NB4 (cell line): ENCODE data around the gene GAS1.

ENCODE experiments used
- DNase-seq: peaks from one replicate; pipeline ENCODE4 v3.0.0; 2010; ENCODE audit warnings: low read depth
- H3K4me3 ChIP-seq: one replicate; pipeline ENCODE4 v1.5.1; 2011; ENCODE audit warnings: mild to moderate bottlenecking, low read depth, low read length, moderate library complexity
- MAX ChIP-seq: IDR thresholded peaks from 2 replicates; pipeline ENCODE4 v1.6.1; 2011; ENCODE audit warnings: low read depth, low read length
- MYC ChIP-seq: IDR thresholded peaks from 2 replicates; pipeline ENCODE4 v1.6.1; 2011; ENCODE audit warnings: low read depth, low read length
- POLR2A ChIP-seq: IDR thresholded peaks from 2 replicates; pipeline ENCODE4 v1.6.1; 2011; ENCODE audit warnings: mild to moderate bottlenecking; ENCODE audit not compliant: insufficient read length; ENCODE audit errors: extremely low read depth
- TF ChIP-seq, protein P1 (sequence below): IDR thresholded peaks from one replicate; pipeline ENCODE4 v1.5.1; 2012; ENCODE audit warnings: low read depth, low read length

The GAS1 gene

GRCh38 chr9:86942281-86943200, 4.8 kb downstream of the GAS1 start:
- H3K4me3 ChIP-seq = no peak overlapping the region
- TF ChIP-seq MYC = no peak
- TF ChIP-seq POLR2A = no peak
- TF ChIP-seq, protein P1, sequence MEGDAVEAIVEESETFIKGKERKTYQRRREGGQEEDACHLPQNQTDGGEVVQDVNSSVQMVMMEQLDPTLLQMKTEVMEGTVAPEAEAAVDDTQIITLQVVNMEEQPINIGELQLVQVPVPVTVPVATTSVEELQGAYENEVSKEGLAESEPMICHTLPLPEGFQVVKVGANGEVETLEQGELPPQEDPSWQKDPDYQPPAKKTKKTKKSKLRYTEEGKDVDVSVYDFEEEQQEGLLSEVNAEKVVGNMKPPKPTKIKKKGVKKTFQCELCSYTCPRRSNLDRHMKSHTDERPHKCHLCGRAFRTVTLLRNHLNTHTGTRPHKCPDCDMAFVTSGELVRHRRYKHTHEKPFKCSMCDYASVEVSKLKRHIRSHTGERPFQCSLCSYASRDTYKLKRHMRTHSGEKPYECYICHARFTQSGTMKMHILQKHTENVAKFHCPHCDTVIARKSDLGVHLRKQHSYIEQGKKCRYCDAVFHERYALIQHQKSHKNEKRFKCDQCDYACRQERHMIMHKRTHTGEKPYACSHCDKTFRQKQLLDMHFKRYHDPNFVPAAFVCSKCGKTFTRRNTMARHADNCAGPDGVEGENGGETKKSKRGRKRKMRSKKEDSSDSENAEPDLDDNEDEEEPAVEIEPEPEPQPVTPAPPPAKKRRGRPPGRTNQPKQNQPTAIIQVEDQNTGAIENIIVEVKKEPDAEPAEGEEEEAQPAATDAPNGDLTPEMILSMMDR = no peak
- TF ChIP-seq MAX = no peak
- no peak for DNase-seq

- TF ChIP-seq, protein P1 = no peak
- TF ChIP-seq MAX (no peak), MYC (no peak), POLR2A (no peak)
- no peak overlapping the region for H3K4me3 ChIP-seq
- no peak for DNase-seq
These were observed 6.1 kb downstream of the GAS1 start for GRCh38 chr9:86941197-86941596.

DNA sequence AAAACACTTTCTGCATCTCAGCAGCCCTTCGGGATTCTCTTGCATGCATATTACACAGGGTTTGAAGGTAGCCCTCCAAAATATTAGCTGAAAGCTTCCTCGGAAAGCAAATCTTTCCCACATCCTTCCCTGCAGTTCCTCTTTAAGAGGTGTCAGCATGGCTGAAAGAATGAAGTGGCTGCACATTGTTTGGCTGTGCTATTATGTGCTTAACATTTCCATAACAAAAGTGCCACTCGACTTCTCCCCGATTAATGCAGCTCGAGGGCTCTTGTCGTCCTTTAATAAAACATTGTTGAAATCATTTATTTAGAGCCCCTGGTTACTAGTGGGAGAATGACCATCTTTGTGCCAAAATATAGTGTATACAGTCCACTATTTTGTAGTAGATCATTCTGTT, 6.5 kb downstream of the GAS1 start:
- TF ChIP-seq MYC (no peak), POLR2A (no peak), MAX (no peak)
- TF ChIP-seq, protein P1 = no peak
- no peak overlapping the region for H3K4me3 ChIP-seq
- DNase-seq = no peak

DNA sequence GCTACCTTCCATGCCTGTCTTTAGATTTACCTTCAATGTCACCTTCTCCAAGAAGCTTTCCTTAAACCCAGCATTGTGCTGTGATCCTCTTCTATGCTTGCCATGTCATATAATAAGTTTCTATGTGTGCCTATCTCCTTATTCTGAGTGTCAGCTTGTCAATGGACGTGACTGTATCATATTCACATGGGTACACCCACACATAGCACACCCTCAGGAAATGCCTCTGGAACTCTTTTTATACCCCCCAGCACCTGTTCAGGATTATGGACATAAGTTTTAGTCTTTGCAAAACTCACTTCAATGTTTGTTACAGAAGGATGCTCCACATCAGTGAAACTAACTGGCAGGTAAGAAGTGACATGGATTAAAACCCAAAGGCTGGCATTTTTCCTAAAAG, 7.4 kb downstream of the GAS1 start:
- DNase-seq = no peak
- TF ChIP-seq MYC = no peak
- no peak for TF ChIP-seq POLR2A
- no peak for TF ChIP-seq MAX
- TF ChIP-seq, protein P1 = no peak
- no peak overlapping the region for H3K4me3 ChIP-seq

GRCh38 chr9:86939321-86939720, 8.0 kb downstream of the GAS1 start:
- DNase-seq = no peak
- TF ChIP-seq POLR2A (no peak), MYC (no peak), MAX (no peak)
- TF ChIP-seq, protein P1 = no peak
- H3K4me3 ChIP-seq = no peak overlapping the region

GRCh38 chr9:86938780-86939179, 8.5 kb downstream of the GAS1 start:
- TF ChIP-seq MAX (no peak), MYC (no peak), POLR2A (no peak)
- TF ChIP-seq, protein P1 = no peak
- no peak for DNase-seq
- H3K4me3 ChIP-seq = no peak overlapping the region
